Hindlimb muscle (tissue), 1 donor: ENCODE measurements around the gene CFAP73. TPM values are rescaled to one million over a fixed set of nuclear protein-coding genes. Genes with fewer than 3 reads are reported as not detected.

ENCODE experiments used
- polyA plus RNA-seq: library from polyadenylated mRNA; unstranded; fragments of 120-200 nt; gene quantifications from one replicate; pipeline ENCODE4 v1.2.1, GENCODE V29; 2013; ENCODE audit not compliant: insufficient read length

Gene CFAP73
- polyA plus RNA-seq, 1 donor: not detected

Other genes with a start within 250 kb of the CFAP73 start
- gene OAS1, start 242.8 kb upstream of the CFAP73 start, polyA plus RNA-seq: 5.2 TPM
- gene OAS3, start 211.2 kb upstream of the CFAP73 start, polyA plus RNA-seq: 6.5 TPM
- gene OAS2, start 171.2 kb upstream of the CFAP73 start, polyA plus RNA-seq: 2.8 TPM
- 5.9 TPM for gene DTX1, start 93.0 kb upstream of the CFAP73 start, polyA plus RNA-seq
- 0.08 TPM for gene RASAL1, start 14.0 kb upstream of the CFAP73 start, polyA plus RNA-seq
- 80.2 TPM for gene DDX54, start 35.8 kb downstream of the CFAP73 start, polyA plus RNA-seq
- 11.4 TPM for gene RITA1, start 36.0 kb downstream of the CFAP73 start, polyA plus RNA-seq
- 48.2 TPM for gene TPCN1, start 71.7 kb downstream of the CFAP73 start, polyA plus RNA-seq
- 19.4 TPM for gene SLC8B1, start 185.4 kb downstream of the CFAP73 start, polyA plus RNA-seq
- 15.5 TPM for gene PLBD2, start 208.9 kb downstream of the CFAP73 start, polyA plus RNA-seq